SIG-M5 (cell line): ENCODE data around the gene FOXN4.

Experiments used
- DNase-seq: peaks from one replicate; lab custom pipeline; 2025; lab: John Stamatoyannopoulos, UW

FOXN4 gene

DNA sequence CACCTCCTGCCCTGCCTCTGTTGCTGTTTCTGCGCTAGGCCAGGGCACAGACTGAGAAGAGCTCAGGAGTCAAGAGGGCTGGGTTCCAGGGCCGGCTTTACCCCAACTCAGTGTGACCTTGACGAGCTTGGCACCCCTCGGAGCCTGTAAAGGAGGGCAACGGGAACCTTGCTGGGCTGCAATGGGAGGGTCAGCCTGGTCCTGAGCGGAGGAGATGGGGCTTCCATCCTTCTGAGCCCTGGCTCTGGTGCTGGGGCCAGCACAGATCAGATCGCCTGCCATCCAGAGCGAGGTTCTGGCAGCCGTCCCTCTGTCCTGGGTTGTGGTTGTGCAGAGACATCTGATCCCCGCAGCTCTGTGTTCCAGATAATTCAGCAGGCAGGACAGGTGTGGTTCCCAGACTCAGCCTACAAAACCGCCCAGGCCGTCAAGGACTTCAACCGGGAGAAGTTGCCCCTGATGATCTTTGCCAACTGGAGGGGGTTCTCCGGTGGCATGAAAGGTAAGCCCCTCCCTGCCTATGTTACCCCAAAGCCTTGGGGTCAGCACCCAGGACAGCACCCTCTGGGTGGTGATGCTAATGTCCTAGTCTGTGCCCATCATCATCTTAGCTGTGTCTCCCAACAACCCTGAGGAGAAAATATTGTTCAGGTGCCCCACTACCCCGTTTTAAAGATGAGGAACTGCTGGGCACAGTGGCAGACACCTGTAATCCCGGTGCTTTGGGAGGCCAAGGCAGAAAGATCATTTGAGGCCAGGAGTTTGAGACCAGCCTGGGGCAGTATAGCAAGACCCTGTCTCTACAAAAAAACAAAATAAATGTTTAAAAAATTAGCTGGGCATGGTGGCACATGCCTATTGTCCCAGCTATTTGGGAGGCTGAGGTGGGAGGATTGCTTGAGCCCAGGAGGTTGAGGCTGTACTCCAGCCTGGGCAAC is 50.2 kb downstream of the FOXN4 start:
- no peak for DNase-seq

DNA sequence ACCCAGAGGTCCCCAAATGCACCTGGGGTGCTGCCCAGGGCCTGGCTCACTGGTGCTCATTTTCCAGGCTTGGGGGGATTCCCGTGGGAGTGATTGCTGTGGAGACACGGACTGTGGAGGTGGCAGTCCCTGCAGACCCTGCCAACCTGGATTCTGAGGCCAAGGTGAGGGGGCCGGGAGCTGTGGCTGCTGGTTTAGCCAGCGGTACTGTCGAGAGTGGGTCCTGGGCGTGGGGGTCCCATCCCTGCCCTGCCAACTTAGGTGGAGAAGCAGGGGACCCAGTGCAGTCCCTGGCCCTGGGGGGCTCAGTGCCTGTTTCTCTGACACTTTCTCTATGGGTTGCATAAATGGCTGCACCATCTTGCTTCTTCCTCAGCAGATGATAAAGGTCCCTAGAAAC is 50.9 kb downstream of the FOXN4 start:
- DNase-seq = no peak

GRCh38 chr12:109256011-109256410 is 53.1 kb downstream of the FOXN4 start:
- no peak for DNase-seq

- no peak for DNase-seq
These were observed 53.7 kb downstream of the FOXN4 start for GRCh38 chr12:109255377-109255776.

DNA sequence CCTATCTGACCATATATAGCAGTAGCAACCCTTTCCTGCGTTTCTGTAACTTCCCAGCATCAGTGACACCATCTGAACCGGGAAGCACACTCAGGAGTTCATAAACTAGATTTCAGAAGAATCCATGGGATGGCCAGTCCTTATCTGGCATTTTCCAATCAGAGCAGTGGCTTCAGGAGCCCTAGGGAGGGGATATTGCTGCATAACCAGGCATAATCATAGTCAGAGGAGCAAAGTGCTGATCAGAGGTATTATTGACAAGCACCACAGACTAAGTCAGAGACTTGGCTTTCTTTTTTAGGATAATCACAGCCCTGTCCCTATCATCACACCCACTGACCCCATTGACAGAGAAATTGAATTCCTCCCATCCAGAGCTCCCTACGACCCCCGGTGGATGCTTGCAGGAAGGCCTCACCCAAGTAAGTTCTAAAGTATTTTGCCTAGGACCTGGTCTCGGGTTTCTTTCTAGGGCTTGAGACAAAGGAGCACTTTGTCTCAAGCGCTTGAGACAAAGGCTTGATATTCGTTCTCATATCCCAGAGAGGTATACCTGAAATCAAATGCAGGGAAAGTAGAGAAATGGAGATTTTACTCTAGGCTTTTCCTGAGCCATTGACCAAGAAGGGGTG is 55.1 kb downstream of the FOXN4 start:
- DNase-seq = no peak

- no peak for DNase-seq
These were observed 56.3 kb downstream of the FOXN4 start for GRCh38 chr12:109252799-109253198.

DNA sequence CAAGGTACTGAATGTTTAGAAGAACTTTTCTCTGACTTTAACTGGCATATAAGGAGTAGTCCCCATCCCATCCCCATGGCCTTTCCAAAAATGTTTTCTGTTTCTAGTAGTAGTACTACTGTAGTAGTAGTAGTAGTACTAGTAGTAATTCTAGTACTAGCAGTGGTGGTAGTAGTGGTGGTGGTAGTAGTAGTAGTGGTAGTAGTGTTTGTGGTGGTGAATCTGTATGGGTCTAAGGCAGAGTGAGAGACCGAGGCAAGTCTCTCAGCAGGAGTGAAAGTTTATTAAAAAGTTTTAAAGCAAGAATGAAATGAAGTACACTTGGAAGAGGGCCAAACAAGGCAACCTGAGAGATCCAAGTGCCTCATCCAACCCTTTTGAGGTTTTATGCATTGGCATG is 58.6 kb downstream of the FOXN4 start:
- no peak for DNase-seq

GRCh38 chr12:109247831-109248654 is 61.0 kb downstream of the FOXN4 start:
- no peak for DNase-seq

GRCh38 chr12:109246221-109246620 is 62.9 kb downstream of the FOXN4 start:
- no peak for DNase-seq

DNA sequence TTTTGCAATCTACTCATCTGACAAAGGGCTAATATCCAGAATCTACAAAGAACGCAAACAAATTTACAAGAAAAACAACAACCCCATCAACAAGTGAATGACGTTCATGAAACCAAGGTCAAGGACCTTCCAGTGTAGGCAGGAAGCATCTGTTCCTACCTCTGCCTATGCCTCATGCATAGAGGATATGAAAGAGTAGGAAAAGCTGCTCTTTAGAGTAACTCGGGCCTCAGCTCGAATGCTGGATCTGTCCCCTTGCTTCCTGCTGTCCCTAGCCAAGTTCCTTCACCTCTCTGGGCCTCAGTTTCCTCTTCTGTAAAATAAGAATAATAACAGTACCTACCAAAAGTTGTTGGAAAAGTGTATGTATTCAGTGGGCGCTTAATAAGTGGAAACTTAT is 65.0 kb downstream of the FOXN4 start:
- no peak for DNase-seq

GRCh38 chr12:109241936-109242335 is 67.1 kb downstream of the FOXN4 start:
- DNase-seq = no peak

GRCh38 chr12:109240365-109240764 is 68.7 kb downstream of the FOXN4 start:
- DNase-seq = no peak

DNA sequence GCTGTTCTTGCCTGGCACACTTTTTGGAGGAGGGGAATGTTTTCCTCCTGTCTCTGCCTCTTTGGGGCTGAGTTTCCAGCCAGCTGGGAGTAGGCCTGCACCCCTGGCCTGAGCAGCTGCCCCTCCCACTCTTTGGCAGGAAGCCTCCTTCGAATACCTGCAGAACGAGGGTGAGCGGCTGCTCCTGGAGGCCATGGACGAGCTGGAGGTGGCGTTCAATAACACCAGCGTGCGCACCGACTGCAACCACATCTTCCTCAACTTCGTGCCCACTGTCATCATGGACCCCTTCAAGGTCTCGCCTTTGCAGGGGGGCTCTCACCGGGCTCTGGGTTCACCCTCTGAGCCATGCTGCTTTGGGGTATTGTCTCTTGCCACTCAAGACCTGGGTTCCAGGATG is 69.4 kb downstream of the FOXN4 start:
- no peak for DNase-seq

GRCh38 chr12:109239179-109239578 is 69.9 kb downstream of the FOXN4 start:
- DNase-seq = no peak

DNA sequence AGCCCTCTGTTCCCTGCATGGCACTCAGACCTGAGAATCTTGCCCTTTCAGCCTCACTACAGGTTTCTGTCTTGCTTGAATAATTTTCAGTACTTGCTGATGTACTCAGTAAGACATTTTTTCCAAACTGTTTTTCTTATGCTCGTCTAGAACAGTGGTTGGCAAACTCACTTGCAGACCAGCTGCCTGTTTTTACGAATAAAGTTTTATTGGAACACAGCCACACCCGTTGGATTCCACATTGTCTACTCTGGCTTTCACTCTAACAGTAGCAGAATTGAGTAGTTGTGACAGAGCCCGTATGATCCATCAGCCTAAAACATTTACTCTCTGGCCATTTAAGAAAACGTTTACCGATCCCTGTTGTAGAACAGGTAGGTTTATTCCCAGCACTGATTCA is 72.8 kb downstream of the FOXN4 start:
- DNase-seq = no peak

DNA sequence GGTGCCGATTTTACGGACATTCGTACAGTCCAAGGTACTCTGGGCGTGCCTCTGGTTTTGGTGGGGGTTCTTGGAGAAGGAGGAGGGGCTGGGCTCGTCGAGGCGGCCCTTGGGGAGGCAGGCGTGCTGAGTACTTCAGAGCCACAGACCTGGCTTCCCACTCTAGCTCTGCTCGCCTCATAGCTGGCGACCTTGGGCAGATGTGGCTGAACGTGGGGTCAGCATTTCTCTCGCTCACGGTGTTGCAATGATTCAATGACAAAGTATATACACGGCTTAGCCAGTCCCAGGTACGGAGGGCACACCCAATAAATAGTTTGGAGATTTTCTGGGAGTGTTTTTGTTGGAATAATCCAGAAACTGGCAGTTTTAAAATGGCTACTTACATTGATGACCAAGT is 75.1 kb downstream of the FOXN4 start:
- DNase-seq = no peak

DNA sequence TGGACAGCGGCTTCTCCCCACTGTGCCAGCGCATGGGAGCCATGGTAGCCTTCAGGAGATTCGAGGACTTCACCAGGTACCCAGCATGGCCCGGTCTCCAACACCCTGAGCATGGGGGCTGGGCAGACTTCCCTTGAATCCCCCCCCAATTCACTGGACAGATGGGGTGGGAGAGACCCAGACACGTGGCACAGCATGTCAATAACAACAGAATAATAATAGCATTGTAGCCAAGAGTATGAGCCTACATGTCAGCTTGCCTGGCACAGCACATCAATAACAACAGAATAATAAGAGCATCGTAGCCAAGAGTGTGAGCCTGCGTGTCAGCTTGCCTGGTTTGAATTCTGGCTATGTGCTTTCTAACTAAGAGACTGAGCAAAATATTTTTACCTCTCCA is 76.4 kb downstream of the FOXN4 start:
- no peak for DNase-seq

DNA sequence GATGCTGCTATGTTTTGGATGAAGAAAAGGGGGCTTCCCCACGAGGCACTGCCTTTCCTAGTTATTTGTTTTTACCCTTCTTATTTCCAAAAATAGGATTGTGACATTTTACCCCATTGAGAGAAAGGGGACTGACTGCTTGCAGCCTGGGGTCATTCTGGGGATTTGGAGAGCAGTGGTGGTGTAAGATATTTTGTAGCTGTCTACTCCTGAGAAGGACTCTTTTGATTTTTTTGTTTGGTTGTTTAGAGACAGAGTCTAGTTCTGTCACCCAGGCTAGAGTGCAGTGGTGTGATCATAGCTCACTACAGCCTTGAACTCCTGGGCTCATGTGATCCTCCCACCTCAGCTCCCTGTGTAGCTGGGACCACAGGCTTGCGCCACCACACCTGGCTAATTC is 78.9 kb downstream of the FOXN4 start:
- DNase-seq = no peak

- DNase-seq = no peak
These were observed 80.4 kb downstream of the FOXN4 start for GRCh38 chr12:109228664-109229063.
